DOHH2 (cell line): ENCODE data around the gene MAP2K5.
A peak's percentile ranks its signal among the peaks of the same experiment; 100 is the strongest.

Source experiments
- H3F3A ChIP-seq: fragments of 200-600 bp; sonication (generic), shearing (Covaris generic); 2 replicates; pipeline ENCODE4 v1.6.0; 2016; ENCODE audit warnings: antibody characterized with exemption, mild to moderate bottlenecking; ENCODE audit not compliant: control insufficient read depth, insufficient read depth
- H3K27ac ChIP-seq: fragments of 200-600 bp; sonication (generic); 2 replicates; pipeline ENCODE4 v1.5.1; 2014; ENCODE audit warnings: low read depth, mild to moderate bottlenecking, low read length, moderate library complexity
- H3K27me3 ChIP-seq: fragments of 200-600 bp; sonication (generic); 2 replicates; pipeline ENCODE4 v1.6.1; 2014; ENCODE audit warnings: mild to moderate bottlenecking, low read length, mixed read lengths; ENCODE audit not compliant: control insufficient read depth
- H3K36me3 ChIP-seq: fragments of 200-600 bp; sonication (generic); 2 replicates; pipeline ENCODE4 v1.6.1; 2014; ENCODE audit warnings: mild to moderate bottlenecking, low read length, moderate library complexity, mixed read lengths; ENCODE audit not compliant: control insufficient read depth
- H3K4me1 ChIP-seq: fragments of 200-600 bp; sonication (generic); 2 replicates; pipeline ENCODE4 v1.6.1; 2014; ENCODE audit warnings: mild to moderate bottlenecking, low read length, mixed read lengths; ENCODE audit not compliant: control insufficient read depth
- H3K4me2 ChIP-seq: fragments of 200-600 bp; sonication (generic); 2 replicates; pipeline ENCODE4 v1.6.0; 2014; ENCODE audit warnings: mild to moderate bottlenecking, low read length, moderate library complexity
- H3K4me3 ChIP-seq: fragments of 200-600 bp; sonication (generic); 2 replicates; pipeline ENCODE4 v1.5.1; 2014; ENCODE audit warnings: mild to moderate bottlenecking, low read length, mixed read lengths
- H3K79me2 ChIP-seq: fragments of 200-600 bp; sonication (generic); 2 replicates; pipeline ENCODE4 v1.6.1; 2014; ENCODE audit warnings: mild to moderate bottlenecking, low read length, mixed read lengths; ENCODE audit not compliant: control insufficient read depth
- H3K9me2 ChIP-seq: fragments of 200-600 bp; sonication (generic); replicated peaks from 2 replicates; pipeline ENCODE4 v1.6.1; 2014; ENCODE audit warnings: mild to moderate bottlenecking, low read length, mixed read lengths; ENCODE audit not compliant: control insufficient read depth
- H3K9me3 ChIP-seq: fragments of 200-600 bp; sonication (generic); 2 replicates; pipeline ENCODE4 v1.6.1; 2014; ENCODE audit warnings: antibody characterized with exemption, low read length, mixed read lengths; ENCODE audit not compliant: control insufficient read depth, insufficient read depth
- H4K20me1 ChIP-seq: fragments of 200-600 bp; sonication (generic); 2 replicates; pipeline ENCODE4 v1.6.0; 2014; ENCODE audit warnings: low read depth, mild to moderate bottlenecking, antibody characterized with exemption, low read length, moderate library complexity; ENCODE audit not compliant: control insufficient read depth, insufficient read depth
- EZH2phosphoT487 ChIP-seq: fragments of 200-600 bp; sonication (generic); IDR thresholded peaks from 2 replicates; pipeline ENCODE4 v1.6.1; 2017; ENCODE audit warnings: borderline replicate concordance, mild to moderate bottlenecking, antibody characterized with exemption, low read length, moderate library complexity, mixed read lengths
- TF ChIP-seq, protein P1 (sequence below): fragments of 200-600 bp; sonication (generic); IDR thresholded peaks from one replicate; pipeline ENCODE4 v1.5.1; 2014; ENCODE audit warnings: antibody characterized with exemption, mild to moderate bottlenecking, low read depth, low read length; ENCODE audit not compliant: poor library complexity, severe bottlenecking

MAP2K5 gene

GRCh38 chr15:67832031-67832551 lies 289.6 kb downstream of the MAP2K5 start:
- no peaks in the 10 kb centered on the region for H3K79me2 ChIP-seq
- no peak overlapping the region for H3K4me2 ChIP-seq
- no peaks in the 10 kb centered on the region for H3K9me2 ChIP-seq
- TF ChIP-seq EZH2phosphoT487: no peak
- TF ChIP-seq, protein P1, sequence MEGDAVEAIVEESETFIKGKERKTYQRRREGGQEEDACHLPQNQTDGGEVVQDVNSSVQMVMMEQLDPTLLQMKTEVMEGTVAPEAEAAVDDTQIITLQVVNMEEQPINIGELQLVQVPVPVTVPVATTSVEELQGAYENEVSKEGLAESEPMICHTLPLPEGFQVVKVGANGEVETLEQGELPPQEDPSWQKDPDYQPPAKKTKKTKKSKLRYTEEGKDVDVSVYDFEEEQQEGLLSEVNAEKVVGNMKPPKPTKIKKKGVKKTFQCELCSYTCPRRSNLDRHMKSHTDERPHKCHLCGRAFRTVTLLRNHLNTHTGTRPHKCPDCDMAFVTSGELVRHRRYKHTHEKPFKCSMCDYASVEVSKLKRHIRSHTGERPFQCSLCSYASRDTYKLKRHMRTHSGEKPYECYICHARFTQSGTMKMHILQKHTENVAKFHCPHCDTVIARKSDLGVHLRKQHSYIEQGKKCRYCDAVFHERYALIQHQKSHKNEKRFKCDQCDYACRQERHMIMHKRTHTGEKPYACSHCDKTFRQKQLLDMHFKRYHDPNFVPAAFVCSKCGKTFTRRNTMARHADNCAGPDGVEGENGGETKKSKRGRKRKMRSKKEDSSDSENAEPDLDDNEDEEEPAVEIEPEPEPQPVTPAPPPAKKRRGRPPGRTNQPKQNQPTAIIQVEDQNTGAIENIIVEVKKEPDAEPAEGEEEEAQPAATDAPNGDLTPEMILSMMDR: peak; percentile 23
- peaks cover 2% of the 10 kb centered on the region; the same call in 1 of the 2 replicates for H3F3A ChIP-seq
- no peaks in the 10 kb centered on the region for H3K36me3 ChIP-seq
- peaks cover 37% of the 10 kb centered on the region for H3K27me3 ChIP-seq
- H3K4me3 ChIP-seq: no peak overlapping the region
- no peaks in the 10 kb centered on the region for H4K20me1 ChIP-seq
- no peaks in the 10 kb centered on the region for H3K9me3 ChIP-seq
- peaks cover 41% of the 10 kb centered on the region for H3K4me1 ChIP-seq
- no peak overlapping the region for H3K27ac ChIP-seq

DNA sequence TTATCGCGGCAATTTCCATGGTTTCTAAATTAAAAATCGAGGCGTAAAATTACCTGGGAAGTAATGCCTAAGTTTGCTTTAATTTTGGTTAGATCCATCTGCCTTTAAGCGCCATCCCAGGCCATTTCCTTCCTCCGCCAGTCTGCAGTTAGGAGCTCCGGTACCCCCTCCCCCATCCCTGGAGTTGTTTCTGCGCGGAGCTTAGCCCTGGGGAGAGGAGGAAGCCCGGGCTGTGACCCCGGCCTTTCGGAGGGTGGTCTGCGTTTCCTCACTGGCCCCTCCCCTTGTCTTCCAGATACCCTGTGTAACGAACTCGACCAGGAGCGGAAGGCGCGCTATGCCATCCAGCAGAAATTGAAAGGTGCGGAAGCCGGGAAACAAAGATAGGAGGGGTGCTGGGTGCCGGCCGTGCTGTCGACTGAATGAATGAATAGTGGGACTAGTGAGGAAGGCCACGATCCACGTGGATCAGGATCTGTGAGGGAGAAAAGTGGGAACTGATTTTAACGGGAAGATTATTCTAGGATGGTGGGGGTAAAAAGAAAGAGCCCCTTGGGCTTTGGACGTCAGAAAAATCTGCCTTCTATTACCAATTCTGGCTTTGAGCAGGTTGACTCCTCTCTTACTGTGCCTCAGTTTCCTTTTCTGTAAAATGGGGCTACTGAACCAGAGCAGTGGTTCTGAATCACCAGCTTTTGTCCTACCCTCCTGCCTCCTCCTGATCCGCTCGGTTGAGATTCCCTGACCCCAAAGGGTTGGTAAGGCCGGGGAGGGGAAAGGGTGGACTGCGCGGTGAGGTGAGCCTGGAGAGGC lies 290.6 kb downstream of the MAP2K5 start:
- Histone ChIP-seq H3K9me2 (no peaks in the 10 kb centered on the region), H3F3A (peaks cover 11% of the 10 kb centered on the region; the same call in 1 of the 2 replicates), H3K36me3 (no peaks in the 10 kb centered on the region), H3K4me3 (peak overlapping the region; percentile 74), H3K9me3 (no peaks in the 10 kb centered on the region), H3K27me3 (peaks cover 37% of the 10 kb centered on the region), H3K4me2 (peak overlapping the region; percentile 92), H3K27ac (no peak overlapping the region), H4K20me1 (no peaks in the 10 kb centered on the region), H3K4me1 (peaks cover 46% of the 10 kb centered on the region), H3K79me2 (no peaks in the 10 kb centered on the region)
- peak; percentile 78; the same call in 1 of the 2 replicates for TF ChIP-seq EZH2phosphoT487
- TF ChIP-seq, protein P1: no peak

DNA sequence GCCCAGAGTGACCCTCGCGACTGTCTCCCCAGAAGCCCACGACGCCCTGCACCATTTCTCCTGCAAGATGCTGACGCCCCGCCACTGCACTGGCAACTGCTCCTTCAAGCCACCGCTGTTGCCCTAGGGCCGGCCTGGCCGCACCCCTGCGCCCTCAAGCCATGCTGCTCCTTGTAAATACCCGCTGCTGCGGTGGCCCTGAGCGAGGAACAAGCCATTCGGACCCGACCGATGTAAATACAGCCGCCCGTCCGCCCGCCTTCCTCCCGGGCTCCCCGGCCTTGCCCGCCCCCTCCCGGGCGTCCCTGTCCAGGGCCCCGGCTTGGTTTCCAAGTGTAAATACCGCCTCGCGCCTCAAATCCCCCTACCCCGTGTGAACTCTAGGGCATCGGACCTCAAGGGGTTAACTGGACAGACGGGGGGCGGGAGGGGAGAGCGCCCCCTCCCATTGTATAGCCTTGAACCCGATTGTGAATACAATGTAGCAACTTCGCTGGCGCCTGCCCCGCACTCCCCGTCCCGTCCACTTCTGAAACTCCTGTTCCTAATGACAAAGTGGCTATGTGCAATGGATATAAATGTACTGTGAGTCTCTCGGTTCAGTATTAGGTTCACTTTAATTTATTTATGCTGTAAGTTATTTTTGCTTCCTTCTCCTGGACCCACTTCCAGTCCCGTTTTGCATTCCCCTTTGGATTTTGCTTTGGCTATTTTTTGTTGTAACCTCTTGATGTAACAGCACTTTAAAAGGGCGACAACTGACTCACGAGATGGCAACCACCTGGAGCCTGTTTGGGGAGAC lies 291.4 kb downstream of the MAP2K5 start:
- Histone ChIP-seq H3K4me3 (peak overlapping the region; percentile 74), H3K4me1 (peaks cover 53% of the 10 kb centered on the region), H3K9me2 (no peaks in the 10 kb centered on the region), H3K27ac (no peak overlapping the region), H3K4me2 (peak overlapping the region; percentile 92), H4K20me1 (no peaks in the 10 kb centered on the region), H3K36me3 (no peaks in the 10 kb centered on the region), H3K27me3 (peaks cover 37% of the 10 kb centered on the region), H3F3A (peaks cover 11% of the 10 kb centered on the region; the same call in 1 of the 2 replicates), H3K79me2 (no peaks in the 10 kb centered on the region), H3K9me3 (no peaks in the 10 kb centered on the region)
- TF ChIP-seq EZH2phosphoT487: peak; percentile 65; the same call in 1 of the 2 replicates
- TF ChIP-seq, protein P1: peak; percentile 71
